Activated gamma-delta T cell treated with anti-CD3 and anti-CD28 coated beads, Interleukin-2, amount 50 U/mL, for 16 hours (primary cell): ENCODE measurements around the gene HMGA1.

Experiments used
- DNase-seq: peaks from one replicate; pipeline ENCODE4 v3.0.0-alpha.2; 2020; ENCODE audit warnings: low read depth

HMGA1 gene

DNA sequence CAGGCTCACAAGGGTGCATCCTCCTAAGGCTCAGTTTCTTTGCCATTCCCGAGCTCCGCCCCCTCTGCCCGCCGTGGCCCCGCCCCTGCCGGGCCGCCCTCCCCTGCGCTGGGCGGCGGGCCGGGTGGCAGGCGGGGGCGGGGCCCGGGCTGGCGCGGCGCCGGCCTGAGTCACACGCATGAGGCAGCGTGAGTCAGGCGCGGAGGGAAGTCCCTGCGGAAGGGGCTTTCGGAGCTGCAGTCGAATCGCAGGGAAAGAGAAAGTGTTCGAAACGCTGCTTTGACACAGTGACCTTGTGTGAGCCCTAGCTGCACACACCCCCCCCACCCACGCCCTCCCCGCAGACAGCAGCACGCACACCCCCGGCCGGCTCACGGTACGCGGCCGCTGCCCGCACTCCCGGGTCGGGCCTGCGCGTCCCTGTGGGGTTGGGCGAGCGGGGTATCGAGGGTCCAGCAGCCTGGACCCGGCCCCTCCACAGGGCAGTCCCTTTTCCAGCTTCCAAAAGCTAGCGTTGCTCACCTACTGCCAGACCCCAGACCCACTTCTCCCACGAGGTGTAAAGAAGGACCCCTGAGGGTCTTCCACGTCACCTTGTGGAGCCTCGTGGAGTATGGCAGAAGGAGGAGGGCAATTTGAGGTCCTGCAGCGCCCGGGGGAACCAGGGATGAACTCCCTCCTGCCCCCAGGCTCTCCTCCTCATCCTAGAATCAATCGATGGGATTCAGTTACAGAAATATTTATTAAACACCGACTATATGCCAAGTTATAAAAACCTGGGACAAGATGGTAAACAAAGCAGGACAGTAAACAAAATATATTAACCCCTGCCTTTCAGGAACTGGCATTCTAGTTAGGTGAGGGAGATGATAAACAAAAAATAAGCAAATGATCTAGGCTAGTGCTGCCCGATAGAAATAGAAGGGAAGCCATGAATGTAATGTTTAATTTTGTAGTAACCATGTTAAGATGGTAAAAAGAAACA, 12.4 kb upstream of the HMGA1 start:
- DNase-seq, result peak; percentile 90

DNA sequence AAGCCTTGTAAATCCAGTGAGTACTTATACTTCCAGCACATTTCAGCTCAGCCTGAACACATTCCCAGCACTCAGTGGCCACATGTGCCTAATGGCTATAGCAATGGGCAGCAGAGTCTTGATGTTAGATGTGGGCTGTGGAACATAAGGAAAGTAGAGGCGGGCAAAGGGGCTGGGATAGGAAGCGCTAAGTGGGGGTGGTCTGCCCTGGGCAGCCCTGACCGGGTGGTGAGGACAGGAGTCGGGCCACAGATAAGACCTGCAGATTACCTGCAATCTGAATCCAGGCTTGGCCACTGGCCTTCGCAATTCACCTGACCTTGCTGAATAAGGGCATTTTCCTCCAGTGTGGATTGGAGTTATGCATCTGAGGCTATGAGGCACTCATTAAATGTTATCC, 11.1 kb upstream of the HMGA1 start:
- DNase-seq, result no peak

DNA sequence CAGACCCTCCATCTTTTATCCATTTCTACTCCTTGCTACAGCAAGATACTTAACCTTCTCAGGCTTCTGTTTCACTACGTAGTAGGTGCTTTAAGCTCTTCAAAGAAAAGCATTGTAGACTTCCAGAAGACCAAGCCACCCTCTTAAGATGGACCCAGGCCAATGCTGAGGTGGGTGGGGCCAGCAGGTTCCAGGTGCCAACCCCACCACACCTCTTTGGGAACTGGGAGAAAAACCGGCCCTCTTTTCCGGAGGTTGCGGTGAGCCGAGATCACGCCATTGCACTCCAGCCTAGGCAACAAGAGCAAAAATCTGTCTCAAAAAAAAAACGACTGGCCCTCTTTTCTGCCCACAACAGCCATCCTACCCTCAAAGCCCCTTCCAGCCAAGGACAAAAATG, 10.6 kb upstream of the HMGA1 start:
- no peak for DNase-seq

DNA sequence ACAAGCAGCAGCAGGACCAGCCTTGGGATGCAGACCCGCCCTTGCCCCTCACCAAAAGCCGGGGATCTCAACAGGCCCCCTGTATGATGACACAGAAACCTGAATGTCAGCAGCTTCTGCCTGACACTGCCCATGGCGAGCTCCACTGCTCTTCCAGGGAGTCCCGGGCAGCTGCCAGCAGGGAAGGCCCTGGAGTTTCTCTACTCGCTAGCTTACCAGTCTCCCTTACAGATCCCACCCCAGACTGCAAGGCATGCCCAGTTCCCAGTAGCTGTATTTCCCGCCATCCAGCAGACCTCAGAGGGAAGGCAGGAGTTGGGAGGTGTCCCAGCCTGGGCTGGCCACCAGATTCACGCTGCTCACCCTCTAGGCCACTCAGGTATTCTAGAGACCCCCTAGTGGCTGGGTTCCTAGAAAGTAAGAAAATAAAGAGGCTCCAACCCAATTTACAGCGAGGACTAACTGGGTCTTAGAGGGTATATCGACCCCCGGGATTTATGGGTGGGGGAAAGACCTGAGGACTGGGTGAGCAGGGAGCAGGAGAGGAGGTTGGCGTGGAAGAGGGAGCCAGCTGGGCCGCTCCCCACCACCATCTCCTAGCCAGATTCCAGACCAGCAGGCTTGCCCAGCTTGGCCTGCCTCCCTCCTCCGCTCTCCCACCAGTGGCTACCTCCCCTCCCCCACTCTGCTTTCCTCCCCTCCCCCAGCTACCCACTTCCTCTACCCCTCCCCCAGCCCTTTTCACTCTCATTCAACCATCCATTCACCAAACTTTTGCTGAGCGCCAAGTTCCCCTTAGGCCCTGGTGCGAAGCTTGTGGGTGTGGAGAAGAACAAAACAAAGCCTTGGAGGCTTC, 9.7 kb upstream of the HMGA1 start:
- no peak for DNase-seq

DNA sequence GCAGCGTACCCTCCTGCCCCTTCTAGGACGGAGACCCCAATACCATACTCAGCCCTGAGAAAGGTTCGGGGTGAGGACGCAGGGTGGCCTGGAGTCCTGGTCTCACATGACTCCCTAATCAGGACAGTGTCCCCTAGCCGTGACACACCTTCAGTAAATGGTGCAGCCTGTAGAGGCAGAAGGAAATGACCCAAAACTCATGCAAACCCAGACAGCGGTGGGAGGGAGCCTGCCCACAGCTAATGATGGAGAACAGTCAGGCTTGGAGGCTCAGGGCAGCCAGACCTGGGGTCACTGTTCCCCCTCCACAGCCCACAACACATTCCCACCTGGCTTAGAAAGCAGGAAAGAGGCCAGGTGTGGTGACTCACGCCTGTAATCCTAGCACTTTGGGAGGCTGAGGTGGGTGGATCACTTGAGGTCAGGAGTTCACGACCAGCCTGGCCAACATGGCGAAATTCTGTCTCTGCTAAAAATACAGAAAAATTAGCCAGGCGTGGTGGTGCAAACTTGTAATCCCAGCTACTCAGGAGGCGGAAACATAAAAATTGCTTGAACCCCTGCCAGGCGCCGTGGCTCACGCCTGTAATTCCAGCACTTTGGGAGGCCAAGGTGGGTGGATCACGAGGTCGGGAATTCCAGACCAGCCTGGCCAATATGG, 8.8 kb upstream of the HMGA1 start:
- no peak for DNase-seq

DNA sequence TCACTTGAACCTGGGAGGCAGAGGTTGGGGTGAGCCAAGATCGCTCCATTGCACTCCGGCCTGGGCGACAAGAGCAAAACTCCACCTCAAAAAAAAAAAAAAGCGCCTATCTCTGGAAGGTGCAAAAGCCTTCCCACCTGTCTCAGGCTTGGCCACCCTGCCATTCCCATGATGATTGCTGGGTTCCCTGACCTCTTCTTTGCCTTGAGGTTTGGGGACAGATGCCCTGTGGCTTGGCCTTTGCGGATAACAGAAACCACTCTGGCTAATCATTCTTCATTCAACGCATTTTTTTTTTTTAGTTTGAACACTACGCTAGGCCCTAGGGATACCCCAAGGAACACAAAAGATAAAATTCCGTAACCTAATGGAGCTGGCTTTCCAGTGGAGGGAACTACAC, 6.8 kb upstream of the HMGA1 start:
- no peak for DNase-seq

DNA sequence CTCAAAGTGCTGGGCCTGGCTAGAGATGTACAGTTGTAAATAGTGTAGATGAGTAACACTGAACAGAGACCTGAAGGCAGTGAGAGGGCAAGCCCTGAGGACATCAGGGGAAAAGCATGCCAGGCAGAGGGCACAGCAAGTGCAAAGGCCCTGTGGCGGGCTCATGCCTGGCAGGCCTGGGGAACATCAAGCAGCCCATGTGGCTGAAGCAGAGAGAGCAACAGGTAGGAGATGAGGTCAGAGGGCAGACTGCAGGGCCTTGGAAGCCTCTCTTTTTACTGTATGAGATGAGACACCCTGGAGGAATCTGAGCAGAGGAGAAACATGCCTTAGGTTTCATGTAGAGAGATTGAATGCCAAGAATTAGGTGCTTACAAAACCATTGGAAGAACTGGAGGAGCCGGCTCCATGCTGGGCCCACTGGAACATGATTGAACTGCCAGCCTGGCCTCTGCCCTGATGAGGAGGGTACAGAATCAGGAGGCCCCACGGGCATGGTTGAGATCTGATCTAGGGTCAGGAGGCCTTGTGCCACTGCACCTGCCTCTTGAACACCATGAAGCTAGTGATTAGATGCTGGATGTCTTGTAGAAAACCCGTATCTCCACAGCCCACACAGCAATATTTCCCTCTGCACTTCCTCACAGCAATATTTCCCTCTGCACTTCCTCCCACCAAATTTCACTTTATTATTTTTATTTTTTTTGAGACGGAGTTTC, 5.9 kb upstream of the HMGA1 start:
- DNase-seq, result no peak

DNA sequence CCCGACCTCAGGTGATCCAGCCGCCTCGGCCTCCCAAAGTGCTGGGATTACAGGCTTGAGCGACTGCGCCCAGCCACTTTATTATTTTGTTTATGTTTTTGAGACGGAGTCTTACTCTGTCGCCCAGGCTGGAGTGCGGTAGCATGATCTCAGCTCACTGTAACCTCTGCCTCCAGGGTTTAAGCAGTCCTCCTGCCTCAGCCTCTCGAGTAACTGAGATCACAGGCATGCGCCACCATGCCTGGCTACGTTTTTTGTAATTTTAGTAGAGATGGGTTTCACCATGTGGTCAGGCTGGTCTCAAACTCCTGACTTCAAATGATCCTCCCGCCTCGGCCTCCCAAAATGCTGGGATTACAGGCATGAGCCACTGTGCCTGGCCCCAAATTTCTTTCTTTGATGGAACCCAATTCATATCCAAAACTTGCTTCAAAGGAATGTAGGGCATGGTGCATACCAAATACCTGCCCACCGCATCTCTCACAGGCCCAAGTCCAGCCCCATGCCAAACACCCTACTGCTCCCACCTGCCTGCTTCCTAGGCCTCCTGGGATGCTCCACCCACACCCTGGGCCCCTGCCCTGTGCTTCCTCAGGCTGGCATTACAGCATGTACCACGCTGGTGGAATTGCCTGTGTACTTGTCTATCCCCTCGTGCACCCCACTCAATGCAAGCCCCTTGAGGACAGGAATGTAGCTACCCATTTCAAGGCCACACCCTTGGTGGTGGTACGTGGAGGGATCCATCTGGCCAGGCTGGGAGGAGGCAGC, 4.9 kb upstream of the HMGA1 start:
- DNase-seq, result no peak

DNA sequence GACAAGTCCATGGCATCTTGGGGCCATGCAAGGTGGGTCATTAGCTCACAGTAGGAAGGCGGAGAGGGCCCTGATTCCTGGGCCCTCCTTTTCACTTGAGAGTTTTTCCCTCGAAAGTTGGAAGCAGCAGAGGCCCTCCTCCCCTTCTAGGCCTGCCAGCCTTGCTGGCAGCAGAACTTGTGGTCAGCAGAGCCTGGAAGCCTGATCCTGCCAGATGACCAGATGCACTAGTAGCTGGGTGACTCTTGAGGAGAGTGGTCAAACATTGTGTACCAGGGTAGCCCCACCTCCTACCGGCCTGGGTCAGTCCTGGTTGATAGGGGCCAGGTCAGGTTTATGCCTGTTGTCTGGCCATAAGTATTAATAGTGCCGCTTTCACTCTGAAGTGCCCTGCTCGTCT, 3.8 kb upstream of the HMGA1 start:
- DNase-seq, result no peak

DNA sequence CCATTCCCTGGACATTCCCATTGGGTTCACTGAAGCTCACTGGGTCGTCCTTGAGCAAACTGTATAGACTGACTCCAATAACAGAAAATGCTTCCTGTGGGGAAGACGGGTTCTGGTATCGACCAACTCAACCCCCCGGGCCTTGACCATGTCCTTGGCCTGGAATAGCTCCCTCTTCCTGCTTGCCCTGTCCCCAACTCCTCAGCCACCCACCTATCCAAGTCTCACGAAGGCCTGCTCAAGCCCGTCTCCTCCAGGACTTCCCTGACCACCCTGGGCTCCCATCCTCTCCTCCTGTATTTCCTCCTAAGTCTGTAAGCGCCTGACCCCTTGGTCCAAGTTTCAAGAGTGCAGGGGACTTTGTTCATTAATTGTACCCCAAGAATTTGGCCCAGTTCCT, 2.8 kb upstream of the HMGA1 start:
- DNase-seq, result no peak

DNA sequence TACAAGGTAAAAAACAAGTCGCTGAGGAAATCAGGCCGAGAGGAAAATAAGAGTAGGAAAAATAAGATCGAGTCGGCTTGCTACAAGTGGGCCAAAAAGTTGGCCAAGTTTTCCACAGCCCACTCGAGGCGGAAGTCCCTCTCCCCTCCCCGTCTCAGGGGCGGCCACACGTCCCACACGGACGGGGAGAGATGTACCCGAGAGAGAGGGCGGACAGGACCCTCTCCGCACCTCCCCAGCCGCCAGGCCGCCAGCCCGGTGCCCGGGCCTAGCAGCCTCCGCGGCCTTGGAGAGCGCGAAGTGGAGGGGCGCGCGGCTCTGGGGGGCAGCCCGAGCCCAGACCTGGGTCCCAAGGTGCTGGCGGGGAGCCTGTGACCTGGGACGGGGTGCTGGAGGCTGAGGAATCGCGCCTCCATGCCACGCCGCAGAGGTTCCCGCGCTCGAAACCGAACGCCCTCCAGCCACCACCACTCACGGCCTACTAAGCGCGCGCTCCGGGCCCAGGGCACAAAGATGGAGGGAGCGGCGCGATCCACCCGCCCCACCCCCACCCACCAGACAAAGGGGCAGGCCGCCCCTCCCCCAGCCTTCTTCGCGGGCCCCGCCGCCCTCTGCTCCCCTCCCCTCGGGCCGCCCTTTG, 1.9 kb upstream of the HMGA1 start:
- no peak for DNase-seq

DNA sequence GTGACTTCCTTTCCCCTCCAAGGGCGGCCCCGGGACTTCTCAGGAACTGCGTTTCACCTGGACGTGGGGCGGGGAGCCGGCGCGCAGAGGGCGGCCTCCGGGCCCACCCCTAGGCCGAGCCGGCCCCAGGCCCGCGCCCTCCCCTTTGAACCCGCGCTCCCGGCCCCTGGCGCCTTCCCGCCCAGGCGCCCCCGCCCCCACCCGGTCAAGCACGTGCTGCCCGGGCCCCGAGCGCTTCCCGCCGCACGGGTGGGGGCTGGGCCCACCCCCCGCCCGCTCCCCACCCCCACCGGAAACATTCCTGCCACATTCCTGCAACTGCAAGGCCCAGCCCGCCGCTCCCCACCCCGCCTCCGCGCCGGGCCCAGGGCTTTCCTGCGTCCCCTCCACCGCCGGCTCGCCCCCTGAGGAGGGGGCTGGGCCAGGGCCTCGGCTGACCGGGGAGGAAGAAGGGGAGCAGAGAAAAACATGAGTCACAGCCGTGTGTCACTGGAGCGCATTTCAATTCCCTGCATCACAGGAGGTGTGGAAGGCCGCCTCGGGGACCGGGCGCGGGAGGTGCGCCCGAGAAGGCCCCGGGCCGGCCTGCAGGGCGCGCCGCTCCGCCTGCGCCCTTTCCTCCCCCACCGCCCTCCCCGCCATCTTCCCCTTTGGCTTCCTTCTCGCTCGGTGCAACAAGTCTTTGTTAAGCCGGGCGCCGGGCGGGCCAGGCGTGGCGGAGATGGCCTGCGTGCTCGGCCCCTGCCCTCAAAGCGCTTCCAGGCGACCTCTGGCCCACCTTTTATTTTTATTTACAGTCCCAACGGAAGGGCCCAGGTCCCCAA, 1.2 kb upstream of the HMGA1 start:
- DNase-seq, result peak; percentile 39

DNA sequence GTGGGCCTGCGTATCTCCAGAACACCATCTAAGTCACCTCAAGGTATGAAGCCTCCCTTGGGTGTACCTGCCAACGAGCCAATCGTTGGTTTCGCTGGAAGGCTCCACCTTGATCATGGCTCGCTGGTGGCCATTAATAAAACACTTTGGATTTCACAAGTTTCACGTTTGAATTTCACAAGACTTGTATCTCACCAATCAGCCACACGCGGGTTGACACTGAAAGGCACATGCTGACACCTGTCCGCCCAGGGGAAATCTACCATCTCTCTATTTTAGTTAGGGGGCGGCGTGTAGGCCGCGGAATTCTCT, 586 bp upstream of the HMGA1 start:
- DNase-seq, result peak; percentile 44

DNA sequence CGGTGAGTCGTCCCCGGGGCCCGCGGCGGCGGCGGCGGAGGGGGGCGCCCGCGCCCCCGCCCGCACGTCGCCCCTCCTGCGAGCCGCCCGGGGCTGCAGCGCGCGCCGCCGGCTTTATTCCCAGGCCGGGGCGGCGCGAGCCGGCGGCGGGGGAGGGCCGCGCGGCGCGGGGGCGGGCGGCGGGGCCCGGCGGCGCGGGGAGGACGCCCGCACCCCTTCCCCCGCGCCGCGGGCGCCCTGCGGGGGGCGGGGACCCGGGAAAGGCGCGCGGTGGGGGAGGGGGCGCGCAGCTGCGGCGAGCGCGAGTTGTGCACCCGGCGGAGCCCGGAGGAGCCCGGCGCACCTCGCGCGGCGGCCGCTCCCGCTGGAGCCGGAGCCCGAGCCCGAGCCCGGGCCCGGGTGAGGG, 646 bp downstream of the HMGA1 start:
- no peak for DNase-seq

DNA sequence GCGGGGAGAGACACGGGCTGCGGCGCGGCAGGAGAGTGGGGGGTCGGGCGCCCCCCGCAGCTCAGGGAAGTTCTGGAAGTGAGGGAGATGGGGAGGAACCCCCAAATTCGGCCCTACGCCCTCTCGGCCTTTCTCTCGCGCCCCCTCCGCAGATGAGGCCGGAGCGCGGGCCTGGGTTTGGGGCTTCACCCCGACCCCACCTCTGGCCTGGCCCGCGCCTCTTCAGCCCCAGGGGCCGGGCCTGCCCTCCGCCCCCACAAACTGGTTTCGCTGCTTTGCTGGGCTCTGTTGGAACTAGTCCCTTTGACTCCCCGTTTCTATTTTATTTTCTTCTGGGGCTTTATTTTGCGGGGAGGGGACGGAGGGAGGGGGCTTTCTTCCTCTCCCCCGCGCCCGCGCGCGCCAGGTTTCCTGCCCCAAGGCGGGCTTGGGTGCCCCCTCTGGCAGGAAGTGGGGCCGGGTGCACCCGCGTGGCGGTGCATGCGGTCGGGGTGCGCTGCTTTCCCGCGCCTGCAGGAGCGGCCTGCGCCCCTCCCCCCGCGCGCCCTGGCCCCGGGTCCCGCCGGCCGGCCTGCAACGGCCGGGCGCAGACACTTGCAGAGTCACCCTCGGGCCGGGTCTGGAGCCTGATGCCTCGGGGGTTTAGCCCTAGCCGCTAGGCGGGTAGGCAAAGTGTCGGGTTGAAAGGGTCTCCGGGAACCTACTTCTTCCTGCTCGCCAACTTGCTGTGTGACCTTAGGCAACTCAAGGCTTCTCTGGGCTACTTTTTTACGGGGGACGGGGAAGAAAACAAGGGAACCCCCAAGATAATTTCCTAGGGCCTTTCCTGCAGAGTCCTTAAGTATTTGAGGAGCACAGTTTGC, 1.3 kb downstream of the HMGA1 start:
- DNase-seq, result peak; percentile 61

DNA sequence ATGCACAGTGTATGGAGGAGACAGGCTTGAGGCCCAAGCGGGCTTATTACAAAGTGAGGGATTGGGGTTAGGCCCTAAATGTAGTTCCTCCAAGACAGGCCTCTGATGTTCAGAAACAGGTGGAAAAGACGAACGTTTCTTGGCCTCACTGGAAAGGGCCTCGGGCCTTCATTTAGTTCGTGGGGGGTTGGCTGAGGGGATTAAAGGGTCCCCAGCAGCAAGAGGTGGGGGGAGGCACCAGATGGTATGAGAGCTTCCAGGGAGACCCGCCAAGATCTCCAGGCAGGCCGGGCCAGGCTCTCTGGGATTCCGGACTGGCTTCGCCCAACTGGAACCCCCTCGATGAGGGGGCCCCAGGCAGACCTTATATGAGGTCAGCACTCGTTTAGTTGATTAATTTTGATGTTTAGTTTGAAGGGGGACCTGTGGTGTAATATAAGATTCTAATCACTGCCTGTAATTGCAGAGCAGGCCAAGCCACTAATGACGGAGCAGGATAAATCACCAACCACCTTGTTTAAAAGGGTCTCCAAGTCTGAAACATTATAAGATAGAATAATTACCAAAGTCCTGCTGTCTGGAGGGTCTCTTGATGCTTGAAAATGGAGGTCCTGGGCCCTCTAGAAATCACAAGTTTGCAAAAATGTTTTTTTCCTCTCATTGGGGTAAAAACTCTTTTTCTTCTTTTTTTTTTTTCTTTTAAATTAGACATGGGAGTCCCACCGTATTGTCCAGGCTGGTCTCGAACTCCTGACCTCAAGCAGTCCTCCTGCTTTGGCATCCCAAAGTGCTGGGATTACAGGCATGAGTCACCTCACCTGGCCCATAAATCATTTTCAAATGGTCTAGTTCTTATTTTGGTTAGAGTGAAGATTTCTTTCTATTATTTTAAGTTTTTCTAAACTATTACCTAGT, 2.2 kb downstream of the HMGA1 start:
- no peak for DNase-seq

DNA sequence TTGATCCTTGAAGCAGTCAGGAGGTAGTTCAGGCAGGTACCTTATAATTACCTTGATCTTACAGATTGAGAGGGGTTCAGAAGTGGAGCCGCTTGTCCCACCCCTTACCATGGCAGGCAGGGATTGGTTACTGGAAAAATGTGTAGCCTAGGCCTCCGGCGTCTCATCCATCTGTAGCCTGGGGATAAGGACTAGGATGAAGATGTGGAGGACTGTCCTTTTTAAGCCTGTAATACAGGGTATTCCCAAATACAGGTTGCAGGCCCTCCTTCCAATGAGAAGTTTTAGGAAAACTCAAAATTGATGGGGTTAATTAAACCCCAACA, 2.8 kb downstream of the HMGA1 start:
- no peak for DNase-seq

DNA sequence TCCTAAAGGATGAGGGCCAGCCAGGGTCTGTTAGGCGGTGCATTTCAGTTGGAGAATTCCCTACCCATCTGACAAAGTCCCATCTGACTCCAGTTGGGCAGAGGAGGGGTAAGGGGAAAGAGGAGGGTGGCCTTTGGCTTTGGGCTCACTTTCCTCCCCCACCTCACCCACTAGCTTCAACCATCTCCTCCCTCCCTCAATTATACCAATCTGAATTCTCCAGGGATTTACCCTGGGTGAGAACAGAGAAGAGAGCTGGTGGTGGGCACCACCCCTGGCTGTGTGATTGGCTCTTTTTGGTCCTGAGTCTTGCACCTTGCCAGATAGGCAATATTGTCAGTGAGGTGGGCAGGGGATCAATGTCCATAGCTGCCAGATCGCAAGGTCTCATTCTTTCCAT, 3.2 kb downstream of the HMGA1 start:
- DNase-seq, result no peak
